T-helper 17 cell (primary cell): ENCODE measurements around the gene USP28. TPM values are rescaled to one million over a fixed set of nuclear protein-coding genes. Genes with fewer than 3 reads are reported as not detected.

Experiments
- ATAC-seq: fragments of 150-1000 bp; cut with Tn5 transposase; 2 replicates; pipeline ENCODE4 v1.10.0; 2021; ENCODE audit warnings: mild to moderate bottlenecking, moderate library complexity
- DNase-seq, 3 donors: peaks; one replicate each; pipeline versions ENCODE4 v3.0.0 to v3.0.0-alpha.2; 2020 to 2021
- H3K9me3 ChIP-seq: one replicate; pipeline ENCODE4 v1.7.0; 2013; ENCODE audit warnings: low read length, mild to moderate bottlenecking; ENCODE audit not compliant: control insufficient read depth, poor library complexity, severe bottlenecking
- H3K27ac Mint-ChIP-seq: one replicate; pipeline ENCODE4 v1.8.0; 2022; ENCODE audit warnings: mild to moderate bottlenecking, moderate library complexity, mixed read lengths
- H3K27me3 Mint-ChIP-seq: one replicate; pipeline ENCODE4 v1.8.0; 2022; ENCODE audit warnings: mixed read lengths
- H3K36me3 Mint-ChIP-seq: one replicate; pipeline ENCODE4 v1.8.0; 2022; ENCODE audit warnings: low read depth, mixed read lengths
- H3K4me1 Mint-ChIP-seq: one replicate; pipeline ENCODE4 v1.8.0; 2022; ENCODE audit warnings: mild to moderate bottlenecking, mixed read lengths
- H3K4me3 Mint-ChIP-seq: one replicate; pipeline ENCODE4 v1.8.0; 2022; ENCODE audit warnings: mild to moderate bottlenecking, moderate library complexity, mixed read lengths
- total RNA-seq, 4 donors: library from RNA in 2 of 4; stranded (reverse) in 2 of 4; gene quantifications; one replicate each; pipeline ENCODE4 v1.2.3 and lab custom pipeline; 2022 to 2026

Gene USP28
- total RNA-seq, 2 donors from 2014 or later = 11.8 to 14.2 TPM

GRCh38 chr11:113874096-113874495 lies 1.3 kb downstream of the USP28 start:
- Mint-ChIP-seq H3K4me3 (peak overlapping the region; percentile 95), H3K4me1 (peaks cover 33% of the 10 kb centered on the region), H3K27me3 (no peaks in the 10 kb centered on the region), H3K36me3 (no peaks in the 10 kb centered on the region), H3K27ac (peak overlapping the region; percentile 72)
- H3K9me3 ChIP-seq = no peaks in the 10 kb centered on the region
- DNase-seq (no peak), ATAC-seq (no peak)

GRCh38 chr11:113873236-113873626 lies 2.1 kb downstream of the USP28 start:
- Mint-ChIP-seq H3K27ac (peak overlapping the region; percentile 72), H3K36me3 (no peaks in the 10 kb centered on the region), H3K4me3 (no peak overlapping the region), H3K4me1 (peaks cover 33% of the 10 kb centered on the region), H3K27me3 (no peaks in the 10 kb centered on the region)
- no peak for ATAC-seq
- no peaks in the 10 kb centered on the region for H3K9me3 ChIP-seq
- DNase-seq = no peak

GRCh38 chr11:113871336-113871735 lies 4.0 kb downstream of the USP28 start:
- Mint-ChIP-seq H3K36me3 (no peaks in the 10 kb centered on the region), H3K4me1 (peaks cover 29% of the 10 kb centered on the region), H3K27me3 (no peaks in the 10 kb centered on the region), H3K4me3 (no peak overlapping the region), H3K27ac (no peak overlapping the region)
- ATAC-seq (no peak), DNase-seq (no peak)
- H3K9me3 ChIP-seq = no peaks in the 10 kb centered on the region

- no peaks in the 10 kb centered on the region for H3K27me3 Mint-ChIP-seq
- peak overlapping the region; percentile 11 for H3K27ac Mint-ChIP-seq
- no peaks in the 10 kb centered on the region for H3K36me3 Mint-ChIP-seq
- peaks cover 17% of the 10 kb centered on the region for H3K4me1 Mint-ChIP-seq
- no peaks in the 10 kb centered on the region for H3K9me3 ChIP-seq
- DNase-seq (no peak), ATAC-seq (no peak)
- no peak overlapping the region for H3K4me3 Mint-ChIP-seq
These were observed 7.4 kb downstream of the USP28 start for GRCh38 chr11:113867843-113868503.

GRCh38 chr11:113865873-113866272 lies 9.5 kb downstream of the USP28 start:
- H3K27ac Mint-ChIP-seq = no peak overlapping the region

GRCh38 chr11:113864410-113864809 lies 11.0 kb downstream of the USP28 start:
- peaks cover 19% of the 10 kb centered on the region for H3K4me1 Mint-ChIP-seq
- no peak overlapping the region for H3K27ac Mint-ChIP-seq
- DNase-seq = no peak

More at GRCh38 chr11:113865873-113866272, 9.5 kb downstream of the USP28 start:
- no peak for ATAC-seq
- Mint-ChIP-seq H3K27me3 (no peaks in the 10 kb centered on the region), H3K4me3 (no peak overlapping the region), H3K36me3 (peaks cover 5% of the 10 kb centered on the region), H3K4me1 (peaks cover 15% of the 10 kb centered on the region)
- H3K9me3 ChIP-seq = no peaks in the 10 kb centered on the region
- no peak for DNase-seq

GRCh38 chr11:113862435-113862834 lies 12.9 kb downstream of the USP28 start:
- DNase-seq = no peak
- H3K4me1 Mint-ChIP-seq = peaks cover 18% of the 10 kb centered on the region
- H3K4me3 Mint-ChIP-seq = no peak overlapping the region
- peaks cover 5% of the 10 kb centered on the region for H3K36me3 Mint-ChIP-seq
- H3K9me3 ChIP-seq = no peaks in the 10 kb centered on the region
- no peaks in the 10 kb centered on the region for H3K27me3 Mint-ChIP-seq
- ATAC-seq = no peak
- H3K27ac Mint-ChIP-seq = no peak overlapping the region

More at GRCh38 chr11:113864410-113864809, 11.0 kb downstream of the USP28 start:
- H3K27me3 Mint-ChIP-seq = no peaks in the 10 kb centered on the region
- H3K36me3 Mint-ChIP-seq = peaks cover 5% of the 10 kb centered on the region
- no peak overlapping the region for H3K4me3 Mint-ChIP-seq
- ATAC-seq = no peak
- H3K9me3 ChIP-seq = no peaks in the 10 kb centered on the region

- Mint-ChIP-seq H3K4me3 (no peak overlapping the region), H3K27me3 (no peaks in the 10 kb centered on the region), H3K4me1 (peaks cover 18% of the 10 kb centered on the region), H3K27ac (peak overlapping the region; percentile 78), H3K36me3 (peaks cover 5% of the 10 kb centered on the region)
- no peak for ATAC-seq
- H3K9me3 ChIP-seq = no peaks in the 10 kb centered on the region
- DNase-seq = no peak
These were observed 15.7 kb downstream of the USP28 start for GRCh38 chr11:113859665-113860064.

- Mint-ChIP-seq H3K36me3 (peaks cover under 1% of the 10 kb centered on the region), H3K27ac (no peak overlapping the region), H3K27me3 (no peaks in the 10 kb centered on the region), H3K4me3 (no peak overlapping the region), H3K4me1 (peaks cover 15% of the 10 kb centered on the region)
- H3K9me3 ChIP-seq = no peaks in the 10 kb centered on the region
- no peak for ATAC-seq
- no peak for DNase-seq
These were observed 18.2 kb downstream of the USP28 start for GRCh38 chr11:113856966-113857759.

GRCh38 chr11:113855803-113856202 lies 19.6 kb downstream of the USP28 start:
- DNase-seq (no peak), ATAC-seq (no peak)
- Mint-ChIP-seq H3K27me3 (no peaks in the 10 kb centered on the region), H3K4me3 (no peak overlapping the region), H3K4me1 (peaks cover 16% of the 10 kb centered on the region), H3K36me3 (peaks cover 5% of the 10 kb centered on the region), H3K27ac (no peak overlapping the region)
- no peaks in the 10 kb centered on the region for H3K9me3 ChIP-seq

- H3K9me3 ChIP-seq = no peaks in the 10 kb centered on the region
- Mint-ChIP-seq H3K27me3 (no peaks in the 10 kb centered on the region), H3K4me3 (no peak overlapping the region), H3K36me3 (peaks cover 11% of the 10 kb centered on the region), H3K4me1 (peaks cover 4% of the 10 kb centered on the region), H3K27ac (no peak overlapping the region)
- DNase-seq = no peak
- ATAC-seq = no peak
These were observed 25.2 kb downstream of the USP28 start for GRCh38 chr11:113850188-113850587.

- no peaks in the 10 kb centered on the region for H3K27me3 Mint-ChIP-seq
- H3K27ac Mint-ChIP-seq = no peak overlapping the region
- H3K4me3 Mint-ChIP-seq = no peak overlapping the region
- H3K9me3 ChIP-seq = no peaks in the 10 kb centered on the region
- H3K4me1 Mint-ChIP-seq = peaks cover 4% of the 10 kb centered on the region
- ATAC-seq = no peak
- H3K36me3 Mint-ChIP-seq = peaks cover 11% of the 10 kb centered on the region
- no peak for DNase-seq
These were observed 25.7 kb downstream of the USP28 start for GRCh38 chr11:113849713-113850112.

GRCh38 chr11:113847580-113847979 lies 27.8 kb downstream of the USP28 start:
- H3K9me3 ChIP-seq = no peaks in the 10 kb centered on the region
- peaks cover 13% of the 10 kb centered on the region for H3K36me3 Mint-ChIP-seq
- no peaks in the 10 kb centered on the region for H3K27me3 Mint-ChIP-seq
- peaks cover 2% of the 10 kb centered on the region for H3K4me1 Mint-ChIP-seq
- no peak overlapping the region for H3K4me3 Mint-ChIP-seq
- no peak for ATAC-seq
- no peak for DNase-seq
- H3K27ac Mint-ChIP-seq = no peak overlapping the region
